Panc1 (cell line): Measurements from ENCODE around the gene TMEM132E. TPM values are rescaled to one million over a fixed set of nuclear protein-coding genes. Genes with fewer than 3 reads are reported as not detected.

ENCODE experiments used
- ATAC-seq: fragments of 200-7000 bp; cut with Tn5 transposase; 2 replicates; pipeline ENCODE4 v1.9.1; 2020; ENCODE audit warnings: mild to moderate bottlenecking, moderate library complexity
- BruUV-seq: library from RNA; stranded (reverse); fragments of 400-500 nt; replicated peaks from 2 replicates; lab custom pipeline; 2021; lab: Mats Ljungman, UMichigan
- CTCF ChIA-PET: fragments of 300-600 bp; sonication (Branson Sonifier 250); formaldehyde crosslinking; loops from one replicate; lab custom pipeline; 2022; ENCODE audit warnings: antibody characterized with exemption; lab: Charles Lee
- POLR2A ChIA-PET: fragments of 300-600 bp; sonication (Branson Sonifier 250); formaldehyde crosslinking; loops from one replicate; lab custom pipeline; 2022; ENCODE audit warnings: antibody characterized with exemption; lab: Charles Lee
- DNase-seq: peaks from one replicate; pipeline ENCODE4 v3.0.0-alpha.2; 2010; ENCODE audit warnings: low read depth, low spot score
- H3K27ac ChIP-seq: 2 replicates; pipeline ENCODE4 v1.5.1; 2011; ENCODE audit warnings: mild to moderate bottlenecking, low read length, inconsistent platforms
- H3K27me3 ChIP-seq: fragments of 200-500 bp; sonication (Bioruptor generic); 2 replicates; pipeline ENCODE4 v1.6.0; 2014; ENCODE audit warnings: low read length, inconsistent platforms; ENCODE audit not compliant: control insufficient read depth, insufficient read depth
- H3K36me3 ChIP-seq: fragments of 200-500 bp; sonication (Bioruptor generic); 2 replicates; pipeline ENCODE4 v1.5.1; 2014; ENCODE audit warnings: inconsistent platforms, mild to moderate bottlenecking, low read length, moderate library complexity; ENCODE audit not compliant: control insufficient read depth, insufficient read depth
- H3K4me1 ChIP-seq: 2 replicates; pipeline ENCODE4 v1.5.1; 2011; ENCODE audit warnings: inconsistent platforms, mild to moderate bottlenecking, low read length, moderate library complexity; ENCODE audit not compliant: control insufficient read depth, insufficient read depth
- H3K4me3 ChIP-seq, 2 experiments: 2 replicates each; pipeline ENCODE4 v1.5.1; 2011 to 2012; ENCODE audit warnings: low read depth in 2 of 2, low read length in 2 of 2, mild to moderate bottlenecking in 2 of 2, inconsistent platforms in 1 of 2, moderate library complexity in 1 of 2
- H3K9me3 ChIP-seq: fragments of 200-500 bp; sonication (Bioruptor generic); 2 replicates; pipeline ENCODE4 v1.5.1; 2014; ENCODE audit warnings: low read depth, mild to moderate bottlenecking, inconsistent platforms, low read length, moderate library complexity; ENCODE audit not compliant: control insufficient read depth, insufficient read depth
- CTCF ChIP-seq: fragments of 450-650 bp; IDR thresholded peaks from 2 replicates; pipeline ENCODE4 v1.5.1; 2017; ENCODE audit warnings: mild to moderate bottlenecking
- POLR2AphosphoS5 ChIP-seq: IDR thresholded peaks from 2 replicates; pipeline ENCODE4 v1.6.1; 2012; ENCODE audit warnings: mild to moderate bottlenecking, low read depth, low read length, moderate library complexity
- REST ChIP-seq, 2 experiments: IDR thresholded peaks; 2 replicates each; pipeline ENCODE4 v1.6.1; 2011 to 2012; ENCODE audit warnings: low read depth in 2 of 2, control low read depth in 1 of 2, low read length in 1 of 2, mild to moderate bottlenecking in 1 of 2, moderate library complexity in 1 of 2; ENCODE audit not compliant: insufficient read depth in 1 of 2
- SIN3A ChIP-seq: IDR thresholded peaks from 2 replicates; pipeline ENCODE4 v1.6.1; 2012; ENCODE audit warnings: low read depth, mild to moderate bottlenecking, low read length, moderate library complexity, borderline replicate concordance; ENCODE audit not compliant: insufficient read depth
- TCF7L2 ChIP-seq: IDR thresholded peaks from 2 replicates; pipeline ENCODE4 v1.6.1; 2011; ENCODE audit warnings: mild to moderate bottlenecking, low read depth, low read length, inconsistent platforms
- in situ Hi-C: cut with HindIII; loops from 2 replicates; pipeline ENCODE4 v1.10.0; 2016; ENCODE audit warnings: low sequenced_read_pairs, low pct_unique_long_range_greater_than_20kb
- intact Hi-C: fragments of 100-400 bp; cut with micrococcal nuclease; formaldehyde crosslinking; loops from one replicate; pipeline ENCODE4 v1.10.0; 2022; ENCODE audit not compliant: unreplicated experiment
- total RNA-seq: library from RNA; stranded (reverse); gene quantifications from one replicate; pipeline ENCODE4 v1.2.1, GENCODE V29; 2021; ENCODE audit not compliant: unreplicated experiment

Gene TMEM132E
- total RNA-seq, 1 experiment from 2014 or later, result not detected

- ChIA-PET POLR2A (no interaction called here), CTCF (no interaction called here)
- Histone ChIP-seq H3K4me1 (no peaks in the 10 kb centered on the region), H3K4me3 (no peak overlapping the region), H3K27ac (no peak overlapping the region), H3K27me3 (no peaks in the 10 kb centered on the region), H3K36me3 (no peaks in the 10 kb centered on the region), H3K9me3 (no peaks in the 10 kb centered on the region)
- DNase-seq (no peak), ATAC-seq (no peak)
- intact Hi-C loops (no loop called here), in situ Hi-C loops (no loop called here)
- TF ChIP-seq TCF7L2, result no peak
- TF ChIP-seq REST (IDR thresholded peaks at IDR 0.05; ENCODE audit: insufficient read depth in 1 of 2, low read depth in 2 of 2, low read length in 1 of 2), result no peak
- TF ChIP-seq CTCF, result no peak
- TF ChIP-seq SIN3A, result no peak
- no peak for TF ChIP-seq POLR2AphosphoS5
- no TSS peak for BruUV-seq
These were observed 94.1 kb downstream of the TMEM132E start for GRCh38 chr17:34673516-34673915.

GRCh38 chr17:34673995-34674890 is 94.9 kb downstream of the TMEM132E start:
- no peak for TF ChIP-seq TCF7L2
- no peak for TF ChIP-seq POLR2AphosphoS5
- no peak for TF ChIP-seq CTCF
- TF ChIP-seq SIN3A, result no peak
- no peak for TF ChIP-seq REST (IDR thresholded peaks at IDR 0.05; ENCODE audit: insufficient read depth in 1 of 2, low read depth in 2 of 2, low read length in 1 of 2)
- DNase-seq (no peak), ATAC-seq (no peak)
- intact Hi-C loops, result no loop called here
- no peak overlapping the region for H3K27ac ChIP-seq
- H3K36me3 ChIP-seq, result no peaks in the 10 kb centered on the region
- ChIA-PET CTCF (interaction anchor here (0.6 kb wide), 1 partner anchor 503 kb away, joined by 6 read pairs; no protein-coding TSS in a partner anchor), POLR2A (no interaction called here)
- H3K4me3 ChIP-seq, result no peak overlapping the region
- no peaks in the 10 kb centered on the region for H3K9me3 ChIP-seq
- in situ Hi-C loops, result no loop called here
- BruUV-seq, result no TSS peak
- no peaks in the 10 kb centered on the region for H3K4me1 ChIP-seq
- no peaks in the 10 kb centered on the region for H3K27me3 ChIP-seq
